Body of pancreas (tissue), 4 donors: ENCODE results near the gene TRPM3.

Source experiments
- CTCF ChIP-seq, 7 experiments: fragments of 450-650 bp in 4 of 7; fragments of 200-600 bp in 3 of 7; sonication (generic) in 3 of 7; IDR thresholded peaks; one replicate each; pipeline ENCODE4 v1.5.1; 2016 to 2019; ENCODE audit warnings: antibody characterized with exemption in 7 of 7
- POLR2A ChIP-seq, 3 donors: fragments of 450-650 bp; IDR thresholded peaks; one replicate each; pipeline ENCODE4 v1.6.1; 2016; ENCODE audit warnings: antibody characterized with exemption in 3 of 3, mild to moderate bottlenecking in 2 of 3

GRCh38 chr9:70883056-70883455 is 238.4 kb downstream of the TRPM3 start:
- TF ChIP-seq CTCF (IDR thresholded peaks at IDR 0.05) (no peak), POLR2A (IDR thresholded peaks at IDR 0.05) (no peak)
